MM.1S (cell line): Measurements from ENCODE around the gene LHFPL2.
"Not testable (repeated sequence)": the region's sequence is repeated elsewhere in the genome, so short reads cannot be mapped to it uniquely, and the experiment has no call there.

Experiments
- DNase-seq: peaks from one replicate; pipeline ENCODE4 v3.0.0-alpha.2; 2015
- H2AFZ ChIP-seq: fragments of 300-600 bp; sonication (generic); 2 replicates; pipeline ENCODE4 v1.6.0; 2016; ENCODE audit warnings: antibody characterized with exemption, low read length
- H3F3A ChIP-seq: fragments of 300-600 bp; sonication (generic); 2 replicates; pipeline ENCODE4 v1.6.1; 2016; ENCODE audit warnings: mild to moderate bottlenecking, antibody characterized with exemption, low read length, moderate library complexity, mixed read lengths; ENCODE audit not compliant: insufficient read depth
- H3K27ac ChIP-seq: fragments of 300-600 bp; sonication (generic); 2 replicates; pipeline ENCODE4 v1.5.1; 2016; ENCODE audit warnings: mild to moderate bottlenecking, low read length
- H3K27me3 ChIP-seq: fragments of 300-600 bp; sonication (generic); replicated peaks from 2 replicates; pipeline ENCODE4 v1.6.0; 2016; ENCODE audit warnings: low read length; ENCODE audit not compliant: insufficient read depth
- H3K36me3 ChIP-seq: fragments of 300-600 bp; sonication (generic); replicated peaks from 2 replicates; pipeline ENCODE4 v1.6.1; 2016; ENCODE audit warnings: mild to moderate bottlenecking, low read length, mixed read lengths; ENCODE audit not compliant: insufficient read depth
- H3K4me1 ChIP-seq: fragments of 300-600 bp; sonication (generic); 2 replicates; pipeline ENCODE4 v1.6.1; 2016; ENCODE audit warnings: low read length, mixed read lengths
- H3K4me2 ChIP-seq: fragments of 300-600 bp; sonication (generic); 2 replicates; pipeline ENCODE4 v1.6.0; 2016; ENCODE audit warnings: low read depth, low read length
- H3K4me3 ChIP-seq: fragments of 300-600 bp; sonication (generic); 2 replicates; pipeline ENCODE4 v1.5.1; 2016; ENCODE audit warnings: low read length, mixed read lengths
- H3K79me2 ChIP-seq: fragments of 300-600 bp; sonication (generic); 2 replicates; pipeline ENCODE4 v1.6.1; 2016; ENCODE audit warnings: mixed run types, low read length, mixed read lengths
- H3K9ac ChIP-seq: fragments of 300-600 bp; sonication (generic); 2 replicates; pipeline ENCODE4 v1.6.1; 2016; ENCODE audit warnings: low read length, mixed read lengths
- H3K9me2 ChIP-seq: fragments of 300-600 bp; sonication (generic); replicated peaks from 2 replicates; pipeline ENCODE4 v1.6.1; 2016; ENCODE audit warnings: mild to moderate bottlenecking, low read length, mixed read lengths; ENCODE audit not compliant: insufficient read depth
- H3K9me3 ChIP-seq: fragments of 300-600 bp; sonication (generic); replicated peaks from 2 replicates; pipeline ENCODE4 v1.6.1; 2016; ENCODE audit warnings: mild to moderate bottlenecking, low read length, mixed read lengths; ENCODE audit not compliant: insufficient read depth
- H4K20me1 ChIP-seq: fragments of 300-600 bp; sonication (generic); 2 replicates; pipeline ENCODE4 v1.6.1; 2016; ENCODE audit warnings: mild to moderate bottlenecking, low read length, moderate library complexity, mixed read lengths; ENCODE audit not compliant: insufficient read depth
- EZH2 ChIP-seq: fragments of 300-600 bp; sonication (generic); optimal IDR thresholded peaks from 2 replicates; pipeline ENCODE3; 2017; ENCODE audit warnings: low read depth, mild to moderate bottlenecking, antibody characterized with exemption, low read length, mixed read lengths
- EZH2phosphoT487 ChIP-seq: fragments of 300-600 bp; sonication (generic); IDR thresholded peaks from 2 replicates; pipeline ENCODE4 v1.6.1; 2018; ENCODE audit warnings: antibody characterized with exemption, low read length
- TF ChIP-seq, protein P1 (sequence below): fragments of 300-600 bp; sonication (generic); IDR thresholded peaks from 2 replicates; pipeline ENCODE4 v1.5.1; 2016; ENCODE audit warnings: antibody characterized with exemption, low read length, mixed read lengths

LHFPL2 gene

DNA sequence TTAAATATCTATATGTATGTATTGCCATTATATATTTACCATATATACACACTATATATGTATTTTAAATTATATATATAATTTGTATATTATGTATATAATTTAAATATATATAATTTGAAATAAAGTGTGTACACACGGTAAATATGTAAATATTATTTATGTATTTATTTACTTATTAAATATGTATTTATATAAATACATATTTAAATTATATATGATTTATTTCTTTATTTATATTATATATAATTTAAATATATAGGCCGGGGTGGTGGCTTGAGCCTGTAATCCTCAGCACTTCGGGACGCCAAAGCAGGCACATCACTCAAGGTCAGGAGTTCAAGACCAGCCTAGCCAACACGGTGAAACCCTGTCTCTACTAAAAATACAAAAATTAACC lies 31.3 kb upstream of the LHFPL2 start:
- no peaks in the 10 kb centered on the region for H3K36me3 ChIP-seq
- DNase-seq: no peak
- no peak overlapping the region for H3K27ac ChIP-seq
- TF ChIP-seq, protein P1, sequence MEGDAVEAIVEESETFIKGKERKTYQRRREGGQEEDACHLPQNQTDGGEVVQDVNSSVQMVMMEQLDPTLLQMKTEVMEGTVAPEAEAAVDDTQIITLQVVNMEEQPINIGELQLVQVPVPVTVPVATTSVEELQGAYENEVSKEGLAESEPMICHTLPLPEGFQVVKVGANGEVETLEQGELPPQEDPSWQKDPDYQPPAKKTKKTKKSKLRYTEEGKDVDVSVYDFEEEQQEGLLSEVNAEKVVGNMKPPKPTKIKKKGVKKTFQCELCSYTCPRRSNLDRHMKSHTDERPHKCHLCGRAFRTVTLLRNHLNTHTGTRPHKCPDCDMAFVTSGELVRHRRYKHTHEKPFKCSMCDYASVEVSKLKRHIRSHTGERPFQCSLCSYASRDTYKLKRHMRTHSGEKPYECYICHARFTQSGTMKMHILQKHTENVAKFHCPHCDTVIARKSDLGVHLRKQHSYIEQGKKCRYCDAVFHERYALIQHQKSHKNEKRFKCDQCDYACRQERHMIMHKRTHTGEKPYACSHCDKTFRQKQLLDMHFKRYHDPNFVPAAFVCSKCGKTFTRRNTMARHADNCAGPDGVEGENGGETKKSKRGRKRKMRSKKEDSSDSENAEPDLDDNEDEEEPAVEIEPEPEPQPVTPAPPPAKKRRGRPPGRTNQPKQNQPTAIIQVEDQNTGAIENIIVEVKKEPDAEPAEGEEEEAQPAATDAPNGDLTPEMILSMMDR: no peak
- TF ChIP-seq EZH2phosphoT487 (no peak), EZH2 (no peak)
- H3K79me2 ChIP-seq: no peaks in the 10 kb centered on the region
- no peaks in the 10 kb centered on the region for H4K20me1 ChIP-seq
- H3F3A ChIP-seq: no peaks in the 10 kb centered on the region
- H3K4me2 ChIP-seq: no peak overlapping the region
- H3K9me2 ChIP-seq: no peaks in the 10 kb centered on the region
- no peaks in the 10 kb centered on the region for H3K9me3 ChIP-seq
- no peak overlapping the region for H3K4me3 ChIP-seq
- H2AFZ ChIP-seq: no peak overlapping the region
- no peak overlapping the region for H3K9ac ChIP-seq
- H3K27me3 ChIP-seq: no peaks in the 10 kb centered on the region
- H3K4me1 ChIP-seq: no peaks in the 10 kb centered on the region

DNA sequence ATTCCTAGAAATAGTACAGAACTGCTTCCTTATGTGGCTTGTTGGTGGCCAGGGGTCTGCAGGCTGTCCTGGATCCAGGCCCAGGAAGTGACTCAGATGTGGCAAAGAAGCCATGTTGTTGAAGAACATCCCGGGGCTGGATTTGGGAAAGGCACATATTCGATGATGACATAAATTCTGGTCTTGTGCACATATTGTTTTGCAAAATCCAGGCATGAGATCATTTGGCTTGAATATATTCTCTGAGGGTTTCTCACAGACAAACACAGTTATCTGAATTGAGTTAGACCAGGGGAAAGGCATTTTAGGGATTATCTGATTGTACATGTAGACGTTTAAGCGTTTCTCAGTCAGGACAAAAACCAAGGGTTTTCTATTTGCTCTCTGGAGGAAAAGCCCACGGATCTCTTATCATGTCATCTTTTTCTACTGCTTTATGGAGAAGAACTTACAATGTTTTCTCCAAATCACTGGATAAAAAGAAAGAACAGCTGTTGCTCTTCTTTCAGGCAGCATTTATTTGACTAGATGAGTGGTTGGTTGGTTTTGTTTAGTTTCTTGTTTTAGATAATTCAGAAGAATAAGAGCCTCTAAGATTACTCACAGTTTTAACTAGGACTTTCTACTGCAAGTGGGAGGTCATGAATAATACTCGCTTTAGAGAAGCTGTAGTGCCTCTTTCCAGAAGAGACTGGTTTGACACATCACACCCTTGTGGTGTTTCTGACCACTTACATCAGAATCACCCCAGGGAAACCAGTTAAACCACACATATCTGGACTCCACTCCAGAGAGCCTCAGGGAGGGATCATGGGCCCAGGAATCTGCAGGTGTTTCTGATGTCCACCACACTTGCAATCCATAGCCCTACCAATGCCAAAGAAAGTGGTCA lies 29.5 kb upstream of the LHFPL2 start:
- H3K9me3 ChIP-seq: no peaks in the 10 kb centered on the region
- H3K9ac ChIP-seq: no peak overlapping the region
- no peak for TF ChIP-seq EZH2phosphoT487
- no peak for TF ChIP-seq EZH2
- TF ChIP-seq, protein P1: no peak
- H3K27ac ChIP-seq: no peak overlapping the region
- no peak overlapping the region for H3K4me2 ChIP-seq
- H3K4me3 ChIP-seq: no peak overlapping the region
- no peaks in the 10 kb centered on the region for H3K79me2 ChIP-seq
- H3K36me3 ChIP-seq: no peaks in the 10 kb centered on the region
- no peaks in the 10 kb centered on the region for H3K27me3 ChIP-seq
- no peaks in the 10 kb centered on the region for H3F3A ChIP-seq
- H2AFZ ChIP-seq: no peak overlapping the region
- H3K4me1 ChIP-seq: no peaks in the 10 kb centered on the region
- DNase-seq: no peak
- no peaks in the 10 kb centered on the region for H4K20me1 ChIP-seq
- H3K9me2 ChIP-seq: no peaks in the 10 kb centered on the region

DNA sequence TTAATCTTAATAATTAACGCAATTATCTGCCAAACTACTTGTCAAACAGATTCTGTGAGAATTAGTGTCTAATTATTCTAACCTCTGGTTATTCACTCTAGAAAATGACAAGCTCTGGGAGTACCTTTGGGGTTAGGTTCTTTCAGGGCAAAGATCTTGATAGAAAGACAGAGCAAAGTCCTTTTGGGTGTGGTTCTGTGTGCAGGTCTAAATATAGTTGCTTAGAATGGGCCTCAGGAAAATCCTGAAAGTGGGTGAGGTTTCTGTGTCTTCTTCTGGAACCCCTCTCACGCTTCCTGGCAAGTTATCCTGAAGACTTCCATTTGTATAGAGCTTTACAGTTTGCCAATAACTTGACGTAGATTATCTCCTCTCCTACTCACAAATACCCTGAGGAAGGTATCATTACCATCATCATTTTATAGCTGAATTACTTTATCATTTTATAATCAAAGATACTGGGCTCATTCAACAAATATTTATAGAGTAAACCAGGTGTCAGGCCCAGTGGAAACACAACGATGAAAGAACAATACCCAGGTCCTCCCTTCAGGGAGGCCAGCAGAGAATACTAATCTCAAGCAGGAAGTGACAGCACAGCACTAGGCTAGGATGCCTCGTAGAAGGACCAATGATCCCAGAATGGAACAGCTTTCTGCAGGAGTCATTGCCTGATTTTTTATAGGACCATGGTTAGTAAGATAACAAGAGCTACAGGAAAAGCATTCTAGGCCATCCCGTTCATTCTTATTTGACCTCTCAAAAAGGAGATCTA lies 27.6 kb upstream of the LHFPL2 start:
- H3K36me3 ChIP-seq: no peaks in the 10 kb centered on the region
- no peaks in the 10 kb centered on the region for H3K9me3 ChIP-seq
- no peak for DNase-seq
- H3F3A ChIP-seq: no peaks in the 10 kb centered on the region
- no peak overlapping the region for H3K27ac ChIP-seq
- no peaks in the 10 kb centered on the region for H4K20me1 ChIP-seq
- no peak overlapping the region for H3K9ac ChIP-seq
- no peaks in the 10 kb centered on the region for H3K79me2 ChIP-seq
- no peak overlapping the region for H3K4me2 ChIP-seq
- H2AFZ ChIP-seq: no peak overlapping the region
- no peak for TF ChIP-seq EZH2
- TF ChIP-seq, protein P1: no peak
- no peaks in the 10 kb centered on the region for H3K9me2 ChIP-seq
- no peaks in the 10 kb centered on the region for H3K4me1 ChIP-seq
- H3K4me3 ChIP-seq: no peak overlapping the region
- no peaks in the 10 kb centered on the region for H3K27me3 ChIP-seq

DNA sequence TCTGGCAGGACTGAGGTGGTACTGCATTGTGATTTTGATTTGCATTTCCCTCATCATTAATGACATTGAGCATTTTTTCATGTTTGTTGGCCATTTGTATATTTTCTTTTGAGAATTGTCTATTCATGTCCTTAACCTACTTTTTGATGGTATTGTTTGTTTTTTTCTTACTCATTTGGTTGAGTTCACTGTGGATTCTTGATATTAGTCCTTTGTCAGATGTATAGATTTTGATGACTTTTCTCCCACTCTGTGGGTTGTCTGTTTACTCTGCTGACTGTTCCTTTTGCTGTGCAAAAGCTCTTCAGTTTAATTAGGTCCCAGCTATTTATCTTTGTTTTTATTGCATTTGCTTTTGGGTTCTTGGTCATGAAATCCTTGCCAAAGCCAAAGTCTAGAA lies 25.3 kb upstream of the LHFPL2 start:
- not testable (repeated sequence) for H3K4me2 ChIP-seq, H3K36me3 ChIP-seq, H4K20me1 ChIP-seq, H3K4me1 ChIP-seq, H3F3A ChIP-seq, H3K9ac ChIP-seq, DNase-seq, H3K79me2 ChIP-seq, H3K27me3 ChIP-seq, H3K9me3 ChIP-seq, H3K27ac ChIP-seq, H3K4me3 ChIP-seq, H2AFZ ChIP-seq, H3K9me2 ChIP-seq
